Esophagus muscularis mucosa (tissue), 3 donors: Measurements from ENCODE around the gene FGD6.
A peak's percentile ranks its signal among the peaks of the same experiment; 100 is the strongest.

Experiments
- POLR2A ChIP-seq: fragments of 450-650 bp; IDR thresholded peaks from one replicate; pipeline ENCODE4 v1.6.1; 2017; ENCODE audit warnings: antibody characterized with exemption, moderate library complexity, mild to moderate bottlenecking, low read depth
- POLR2AphosphoS5 ChIP-seq, 2 donors: sonication (generic); formaldehyde crosslinking; IDR thresholded peaks; one replicate each; pipeline ENCODE4 v1.6.1; 2017; ENCODE audit warnings: antibody characterized with exemption in 2 of 2
- TF ChIP-seq, protein P1 (sequence below), 3 experiments: fragments of 200-600 bp in 2 of 3; fragments of 450-650 bp in 1 of 3; sonication (generic) in 2 of 3; IDR thresholded peaks; one replicate each; pipeline ENCODE4 v1.5.1; 2017 to 2019; ENCODE audit warnings: antibody characterized with exemption in 3 of 3, mild to moderate bottlenecking in 2 of 3, moderate library complexity in 1 of 3

DNA sequence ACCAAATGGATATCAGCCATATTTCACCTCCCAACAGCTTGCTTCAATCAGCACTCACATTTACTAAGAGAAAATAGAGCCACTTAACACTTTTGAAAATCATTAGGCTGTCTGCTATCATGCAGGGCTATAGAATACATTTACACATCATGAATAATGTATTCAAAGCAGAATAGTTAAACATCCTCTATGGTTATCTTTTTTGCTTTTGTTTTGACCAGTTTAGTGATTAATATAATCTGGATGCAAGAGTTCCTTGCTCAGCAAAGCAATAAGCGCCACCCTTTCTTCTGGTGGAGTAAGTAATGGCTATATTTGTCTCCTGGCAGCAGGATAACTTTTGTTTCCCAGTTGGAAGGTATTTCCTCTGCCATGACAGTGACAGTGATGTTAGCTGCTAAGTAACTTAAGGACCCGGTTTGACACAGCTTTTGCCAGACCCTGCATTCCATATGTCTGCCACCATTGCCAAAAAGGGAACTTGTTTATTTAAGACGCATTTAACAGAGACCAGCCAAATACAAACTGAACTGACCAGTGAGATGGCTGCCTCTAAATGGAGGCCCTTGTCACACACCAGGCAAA, 73.6 kb downstream of the FGD6 start:
- TF ChIP-seq POLR2A (no peak), POLR2AphosphoS5 (IDR thresholded peaks at IDR 0.05) (peak in 1 of 2 donors; percentile 29)
- TF ChIP-seq, protein P1, sequence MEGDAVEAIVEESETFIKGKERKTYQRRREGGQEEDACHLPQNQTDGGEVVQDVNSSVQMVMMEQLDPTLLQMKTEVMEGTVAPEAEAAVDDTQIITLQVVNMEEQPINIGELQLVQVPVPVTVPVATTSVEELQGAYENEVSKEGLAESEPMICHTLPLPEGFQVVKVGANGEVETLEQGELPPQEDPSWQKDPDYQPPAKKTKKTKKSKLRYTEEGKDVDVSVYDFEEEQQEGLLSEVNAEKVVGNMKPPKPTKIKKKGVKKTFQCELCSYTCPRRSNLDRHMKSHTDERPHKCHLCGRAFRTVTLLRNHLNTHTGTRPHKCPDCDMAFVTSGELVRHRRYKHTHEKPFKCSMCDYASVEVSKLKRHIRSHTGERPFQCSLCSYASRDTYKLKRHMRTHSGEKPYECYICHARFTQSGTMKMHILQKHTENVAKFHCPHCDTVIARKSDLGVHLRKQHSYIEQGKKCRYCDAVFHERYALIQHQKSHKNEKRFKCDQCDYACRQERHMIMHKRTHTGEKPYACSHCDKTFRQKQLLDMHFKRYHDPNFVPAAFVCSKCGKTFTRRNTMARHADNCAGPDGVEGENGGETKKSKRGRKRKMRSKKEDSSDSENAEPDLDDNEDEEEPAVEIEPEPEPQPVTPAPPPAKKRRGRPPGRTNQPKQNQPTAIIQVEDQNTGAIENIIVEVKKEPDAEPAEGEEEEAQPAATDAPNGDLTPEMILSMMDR (IDR thresholded peaks at IDR 0.05) = no peak
